Muscle of leg (tissue), 11 donors: ENCODE results near the gene AIFM3. TPM values are rescaled to one million over a fixed set of nuclear protein-coding genes. Genes with fewer than 3 reads are reported as not detected.

Source experiments
- DNase-seq: peaks from one replicate; pipeline ENCODE4 v3.0.0; 2013
- H3K27ac ChIP-seq: one replicate; pipeline ENCODE4 v1.5.1; 2013; ENCODE audit warnings: mild to moderate bottlenecking, low read length, control low read depth
- H3K27me3 ChIP-seq: one replicate; pipeline ENCODE4 v1.6.1; 2013; ENCODE audit warnings: low read length; ENCODE audit not compliant: control insufficient read depth, insufficient read depth
- H3K36me3 ChIP-seq: one replicate; pipeline ENCODE4 v1.6.1; 2013; ENCODE audit warnings: low read length; ENCODE audit not compliant: control insufficient read depth, insufficient read depth
- H3K4me1 ChIP-seq: one replicate; pipeline ENCODE4 v1.6.1; 2013; ENCODE audit warnings: low read length; ENCODE audit not compliant: control insufficient read depth, insufficient read depth
- H3K4me3 ChIP-seq: one replicate; pipeline ENCODE4 v1.5.1; 2013; ENCODE audit warnings: low read length, control low read depth
- H3K9me3 ChIP-seq: replicated peaks from 2 replicates; pipeline ENCODE4 v1.6.1; 2013; ENCODE audit warnings: low read depth, low read length; ENCODE audit not compliant: control insufficient read depth
- WGBS: methylation state at CpG from one replicate; pipeline ENCODE4 v1.1.5; 2013; ENCODE audit warnings: missing lambda C conversion rate; ENCODE audit not compliant: insufficient coverage; 5-methylcytosine and 5-hydroxymethylcytosine counted together
- polyA plus RNA-seq, 8 donors: library from polyadenylated mRNA; unstranded; fragments of 120-200 nt; gene quantifications; one replicate each; pipeline versions ENCODE4 v1.2.1 to v1.2.3, GENCODE V29; 2013; ENCODE audit warnings: inconsistent platforms in 1 of 8, low replicate concordance in 1 of 8; ENCODE audit not compliant: insufficient read length in 8 of 8, insufficient read depth in 1 of 8
- total RNA-seq: library from RNA; stranded (reverse); fragments of 120-200 nt; gene quantifications from one replicate; pipeline ENCODE4 v1.2.4, GENCODE V29; 2013

Gene AIFM3
- total and polyA plus RNA-seq, 9 donors, result 0.14 to 0.66 (median 0.36) TPM; not detected in 1

DNA sequence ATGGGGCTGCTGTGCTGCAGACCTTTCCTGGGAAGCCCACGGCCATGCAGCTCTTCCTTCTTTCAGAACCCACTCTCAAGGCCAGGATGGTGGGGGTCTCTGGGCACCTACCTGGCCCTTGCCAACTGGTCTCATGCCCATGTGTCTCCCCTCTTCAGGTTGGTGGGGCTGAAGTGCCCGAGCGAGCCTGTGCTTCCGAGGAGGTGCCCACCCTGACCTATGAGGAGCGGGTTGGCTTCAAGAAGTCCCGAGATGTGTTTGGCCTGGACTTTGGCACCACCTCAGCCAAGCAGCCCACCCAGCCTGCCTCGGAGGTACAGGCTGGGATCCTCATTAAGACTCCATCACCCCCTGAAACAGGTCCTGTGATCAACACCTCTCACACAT lies 25.0 kb downstream of the AIFM3 start:
- WGBS, result 90% methylated on average over 7 of the region's 7 CpGs
- no peaks in the 10 kb centered on the region for H3K9me3 ChIP-seq

GRCh38 chr22:20992456-20993303 lies 25.6 kb downstream of the AIFM3 start:
- no peak for DNase-seq
- Histone ChIP-seq H3K4me3 (no peak overlapping the region), H3K27me3 (no peaks in the 10 kb centered on the region), H3K27ac (no peak overlapping the region), H3K4me1 (no peaks in the 10 kb centered on the region), H3K36me3 (peaks cover 84% of the 10 kb centered on the region), H3K9me3 (no peaks in the 10 kb centered on the region)
- 81% methylated on average over 18 of the region's 21 CpGs for WGBS

More for the DNA sequence above, 25.0 kb downstream of the AIFM3 start:
- Histone ChIP-seq H3K4me1 (no peaks in the 10 kb centered on the region), H3K27me3 (no peaks in the 10 kb centered on the region), H3K27ac (no peak overlapping the region), H3K4me3 (no peak overlapping the region), H3K36me3 (peaks cover 83% of the 10 kb centered on the region)
- no peak for DNase-seq

- Histone ChIP-seq H3K27ac (no peak overlapping the region), H3K27me3 (no peaks in the 10 kb centered on the region), H3K36me3 (peaks cover 84% of the 10 kb centered on the region), H3K9me3 (no peaks in the 10 kb centered on the region), H3K4me3 (no peak overlapping the region), H3K4me1 (no peaks in the 10 kb centered on the region)
- WGBS, result 86% methylated on average over 26 of the region's 29 CpGs
- no peak for DNase-seq
Measured at GRCh38 chr22:20993304-20994127, 26.5 kb downstream of the AIFM3 start.

GRCh38 chr22:20994128-20994901 lies 27.3 kb downstream of the AIFM3 start:
- 87% methylated on average over 20 of the region's 30 CpGs for WGBS

GRCh38 chr22:20994902-20995241 lies 27.8 kb downstream of the AIFM3 start:
- no peak for DNase-seq
- H3K27me3 ChIP-seq, result no peaks in the 10 kb centered on the region
- no peak overlapping the region for H3K4me3 ChIP-seq
- WGBS, result 93% methylated on average over 5 of the region's 10 CpGs
- H3K27ac ChIP-seq, result no peak overlapping the region
- no peaks in the 10 kb centered on the region for H3K4me1 ChIP-seq
- no peaks in the 10 kb centered on the region for H3K9me3 ChIP-seq
- peaks cover 88% of the 10 kb centered on the region for H3K36me3 ChIP-seq

More at GRCh38 chr22:20994128-20994901, 27.3 kb downstream of the AIFM3 start:
- Histone ChIP-seq H3K36me3 (peaks cover 86% of the 10 kb centered on the region), H3K27ac (no peak overlapping the region), H3K4me3 (no peak overlapping the region), H3K27me3 (no peaks in the 10 kb centered on the region), H3K9me3 (no peaks in the 10 kb centered on the region), H3K4me1 (no peaks in the 10 kb centered on the region)
- DNase-seq, result no peak

GRCh38 chr22:20995329-20996030 lies 28.4 kb downstream of the AIFM3 start:
- no peak overlapping the region for H3K4me3 ChIP-seq
- DNase-seq, result no peak
- no peaks in the 10 kb centered on the region for H3K27me3 ChIP-seq
- no peak overlapping the region for H3K27ac ChIP-seq
- peaks cover 88% of the 10 kb centered on the region for H3K36me3 ChIP-seq
- H3K9me3 ChIP-seq, result no peaks in the 10 kb centered on the region
- H3K4me1 ChIP-seq, result peaks cover 5% of the 10 kb centered on the region
- 86% methylated on average over 22 of the region's 23 CpGs for WGBS

DNA sequence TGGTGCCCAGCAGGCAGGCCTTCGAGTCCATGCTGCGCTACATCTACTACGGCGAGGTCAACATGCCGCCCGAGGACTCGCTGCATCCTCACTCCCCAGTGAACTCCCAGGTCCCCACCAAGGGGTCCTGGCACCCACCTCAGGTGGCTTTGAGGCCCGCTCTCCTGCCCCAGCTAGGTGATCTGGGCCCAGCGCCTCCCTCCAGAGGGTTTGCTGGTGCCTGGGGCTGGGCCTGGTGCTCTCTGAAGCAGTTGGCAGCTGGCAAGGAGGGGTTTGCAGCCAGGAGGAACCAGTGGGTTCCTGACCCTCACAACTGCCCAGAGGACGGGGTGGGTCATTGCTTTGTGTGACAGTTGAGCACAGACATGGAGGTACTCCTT lies 29.0 kb downstream of the AIFM3 start:
- Histone ChIP-seq H3K4me1 (peaks cover 11% of the 10 kb centered on the region), H3K36me3 (peaks cover 87% of the 10 kb centered on the region), H3K9me3 (no peaks in the 10 kb centered on the region), H3K27ac (no peak overlapping the region), H3K27me3 (no peaks in the 10 kb centered on the region), H3K4me3 (no peak overlapping the region)
- DNase-seq, result no peak
- WGBS, result 95% methylated on average over 10 of the region's 10 CpGs

- WGBS, result 85% methylated on average over 27 of the region's 27 CpGs
- no peaks in the 10 kb centered on the region for H3K9me3 ChIP-seq
- DNase-seq, result no peak
- no peak overlapping the region for H3K4me3 ChIP-seq
- no peak overlapping the region for H3K27ac ChIP-seq
- no peaks in the 10 kb centered on the region for H3K27me3 ChIP-seq
- peaks cover 79% of the 10 kb centered on the region for H3K36me3 ChIP-seq
- peaks cover 16% of the 10 kb centered on the region for H3K4me1 ChIP-seq
Measured at GRCh38 chr22:20996598-20997535, 29.8 kb downstream of the AIFM3 start.
